IPS-18c (cell line): Measurements from ENCODE around the gene AMIGO1.

Experiments
- H3K4me3 ChIP-seq: 2 replicates; pipeline ENCODE4 v1.7.0; 2013; ENCODE audit warnings: low read depth, mild to moderate bottlenecking, low read length, moderate library complexity; ENCODE audit not compliant: insufficient read depth
- H3K9me3 ChIP-seq: one replicate; pipeline ENCODE4 v1.6.1; 2013; ENCODE audit warnings: mild to moderate bottlenecking, low read length, moderate library complexity; ENCODE audit not compliant: control insufficient read depth, insufficient read depth

Gene AMIGO1

DNA sequence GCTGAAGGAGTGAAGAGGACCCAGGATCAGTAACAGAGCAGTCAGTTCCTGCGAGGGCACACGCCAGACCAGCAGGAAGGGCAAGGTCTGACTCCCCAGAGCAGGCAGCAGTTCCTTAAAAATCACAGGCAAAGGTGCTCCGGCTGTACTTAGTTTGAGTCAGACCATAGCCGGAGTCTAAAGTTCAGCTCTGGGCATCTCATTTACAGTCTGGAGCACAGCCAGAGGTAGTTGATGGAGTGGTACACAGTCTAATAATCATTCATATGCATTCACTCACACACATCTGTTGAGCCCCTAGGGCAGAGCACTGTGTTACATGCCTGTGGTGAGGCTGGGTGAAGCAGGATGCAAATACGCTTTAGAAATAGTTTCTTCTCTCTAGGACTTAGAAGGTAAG, 7.3 kb upstream of the AMIGO1 start:
- Histone ChIP-seq H3K4me3 (no peak overlapping the region), H3K9me3 (no peaks in the 10 kb centered on the region)

GRCh38 chr1:109514846-109515245, 5.3 kb upstream of the AMIGO1 start:
- Histone ChIP-seq H3K9me3 (no peaks in the 10 kb centered on the region), H3K4me3 (no peak overlapping the region)

DNA sequence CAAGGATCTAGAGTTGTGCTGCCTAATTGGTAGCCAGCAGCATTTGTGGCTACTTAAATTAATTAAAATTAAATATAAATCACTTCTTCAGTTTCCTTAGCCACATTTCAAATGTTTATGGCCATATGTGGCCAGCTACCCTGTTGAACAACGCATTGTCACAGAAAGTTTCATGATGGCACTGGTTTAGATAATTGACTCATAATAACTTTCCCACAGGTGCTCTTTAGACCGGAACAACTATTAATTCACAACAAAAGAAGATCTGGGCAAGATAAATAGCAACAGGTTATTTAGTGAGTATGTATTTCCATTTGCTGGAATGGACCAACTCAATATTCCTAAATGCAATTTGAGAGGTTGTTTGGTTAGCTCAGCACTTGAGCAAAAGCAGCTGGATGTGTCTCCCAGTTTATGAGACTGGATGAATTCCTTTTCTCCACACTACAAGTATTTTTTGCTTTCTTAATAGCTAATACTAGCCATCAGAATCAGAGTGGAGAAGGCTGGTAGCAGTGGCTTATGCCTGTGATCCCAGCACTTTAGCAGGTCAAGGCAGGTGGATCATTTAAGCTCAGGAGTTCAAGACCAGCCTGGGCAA, 3.7 kb upstream of the AMIGO1 start:
- no peak overlapping the region for H3K4me3 ChIP-seq
- H3K9me3 ChIP-seq = no peaks in the 10 kb centered on the region

DNA sequence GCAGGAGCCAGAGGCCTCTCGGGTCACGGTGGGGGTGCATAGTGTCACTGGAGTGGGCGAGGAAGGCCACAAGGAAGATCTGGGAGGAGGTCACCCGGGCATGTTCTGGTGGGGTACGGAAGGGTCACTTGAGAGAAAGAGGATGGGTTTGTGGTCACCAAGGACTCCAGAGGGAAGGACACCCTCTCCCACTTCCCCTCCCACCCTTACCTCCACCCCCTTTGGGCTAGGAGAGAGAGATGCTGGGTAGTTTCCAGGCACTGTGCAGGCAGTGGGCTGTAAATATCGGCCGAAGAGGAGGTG, 703 bp downstream of the AMIGO1 start:
- Histone ChIP-seq H3K4me3 (peak overlapping the region; percentile 59; the same call in 1 of the 2 replicates), H3K9me3 (no peaks in the 10 kb centered on the region)

DNA sequence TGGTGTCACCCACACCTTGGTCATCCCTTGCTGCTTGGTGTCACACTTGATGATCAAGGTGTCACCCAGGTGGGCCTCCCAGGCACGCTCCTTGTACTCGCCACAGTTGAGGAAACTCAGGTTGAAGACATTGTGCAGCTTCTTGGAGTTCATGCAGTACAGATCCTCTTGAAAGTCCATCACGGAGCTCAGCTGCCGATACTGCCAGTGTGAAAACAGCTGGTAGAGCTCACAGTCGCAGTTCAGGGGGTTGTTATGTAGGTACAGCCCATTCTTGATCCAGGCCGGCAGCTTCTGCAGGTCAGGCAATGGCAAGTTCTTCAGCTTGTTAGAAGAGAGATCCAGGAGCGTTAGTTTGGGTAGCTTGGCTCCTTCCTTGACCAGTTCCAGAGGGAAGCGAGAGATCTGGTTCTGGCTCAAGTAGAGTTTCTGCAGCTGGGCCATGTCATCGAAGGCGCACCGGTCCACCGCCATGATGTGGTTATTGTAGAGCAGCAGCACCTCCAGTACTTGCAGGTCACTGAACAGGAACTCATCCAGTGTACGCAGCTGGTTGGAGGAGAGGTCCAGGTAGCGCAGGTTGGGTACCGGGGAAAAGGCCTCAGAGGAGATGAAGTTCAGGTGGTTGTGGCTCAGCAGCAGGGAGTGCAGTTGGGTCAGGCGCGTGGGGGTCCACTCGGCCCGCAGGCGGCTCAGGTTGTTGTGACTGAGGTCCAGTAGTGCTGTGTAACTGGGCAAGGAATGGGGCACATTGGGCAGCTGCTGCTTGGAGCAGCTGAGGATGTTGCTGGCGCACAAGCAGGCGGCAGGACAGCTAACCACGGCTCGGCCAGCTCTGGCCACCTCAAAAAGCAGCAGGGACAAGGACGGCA, 1.3 kb downstream of the AMIGO1 start:
- Histone ChIP-seq H3K4me3 (no peak overlapping the region), H3K9me3 (no peaks in the 10 kb centered on the region)

- no peak overlapping the region for H3K4me3 ChIP-seq
- H3K9me3 ChIP-seq = no peaks in the 10 kb centered on the region
Measured at GRCh38 chr1:109504974-109505373, 4.6 kb downstream of the AMIGO1 start.

- H3K4me3 ChIP-seq = no peak overlapping the region
- H3K9me3 ChIP-seq = no peaks in the 10 kb centered on the region
Measured at GRCh38 chr1:109503935-109504334, 5.6 kb downstream of the AMIGO1 start.

- no peaks in the 10 kb centered on the region for H3K9me3 ChIP-seq
- H3K4me3 ChIP-seq = no peak overlapping the region
Measured at GRCh38 chr1:109502364-109502851, 7.1 kb downstream of the AMIGO1 start.

DNA sequence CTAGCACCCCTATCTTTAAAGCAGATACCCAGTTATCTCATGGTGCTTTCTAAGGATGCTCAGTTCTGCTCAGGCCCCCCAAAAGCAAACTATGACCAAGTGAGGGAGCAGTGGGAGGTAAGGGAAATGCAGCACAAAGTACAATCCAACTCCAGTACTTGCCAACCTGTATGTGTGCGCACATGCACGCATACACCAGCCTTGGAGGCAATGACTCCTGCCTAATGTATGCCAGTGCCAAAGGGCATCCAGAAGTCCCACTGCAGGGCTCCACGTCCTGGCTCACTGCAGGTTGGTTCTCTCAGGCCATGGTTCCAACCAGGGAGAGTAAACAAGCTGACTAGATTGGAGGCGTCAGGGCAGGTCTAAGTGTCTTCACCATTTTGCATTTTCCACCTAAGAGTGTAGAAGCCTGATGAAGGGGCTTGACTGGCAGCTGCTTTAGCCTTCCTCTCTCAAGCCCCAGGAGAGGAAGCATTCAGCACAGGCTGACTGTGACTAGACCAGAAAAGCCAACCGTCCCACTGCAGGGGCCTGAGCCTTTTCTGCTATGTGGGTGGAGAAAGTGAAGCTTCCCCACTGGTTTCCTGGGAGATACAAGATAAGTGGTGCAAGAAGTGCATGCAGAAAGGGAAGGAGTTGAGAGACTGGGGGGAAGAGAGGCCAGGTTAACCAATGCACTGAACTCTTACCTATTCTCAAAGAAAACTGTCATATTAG, 7.7 kb downstream of the AMIGO1 start:
- Histone ChIP-seq H3K4me3 (no peak overlapping the region), H3K9me3 (no peaks in the 10 kb centered on the region)

GRCh38 chr1:109500941-109501381, 8.6 kb downstream of the AMIGO1 start:
- Histone ChIP-seq H3K9me3 (no peaks in the 10 kb centered on the region), H3K4me3 (no peak overlapping the region)

GRCh38 chr1:109499661-109500536, 9.6 kb downstream of the AMIGO1 start:
- H3K9me3 ChIP-seq = no peaks in the 10 kb centered on the region
- no peak overlapping the region for H3K4me3 ChIP-seq

- H3K9me3 ChIP-seq = no peaks in the 10 kb centered on the region
- H3K4me3 ChIP-seq = no peak overlapping the region
Measured at GRCh38 chr1:109499081-109499480, 10.4 kb downstream of the AMIGO1 start.

GRCh38 chr1:109498161-109498801, 11.2 kb downstream of the AMIGO1 start:
- Histone ChIP-seq H3K9me3 (no peaks in the 10 kb centered on the region), H3K4me3 (no peak overlapping the region)

DNA sequence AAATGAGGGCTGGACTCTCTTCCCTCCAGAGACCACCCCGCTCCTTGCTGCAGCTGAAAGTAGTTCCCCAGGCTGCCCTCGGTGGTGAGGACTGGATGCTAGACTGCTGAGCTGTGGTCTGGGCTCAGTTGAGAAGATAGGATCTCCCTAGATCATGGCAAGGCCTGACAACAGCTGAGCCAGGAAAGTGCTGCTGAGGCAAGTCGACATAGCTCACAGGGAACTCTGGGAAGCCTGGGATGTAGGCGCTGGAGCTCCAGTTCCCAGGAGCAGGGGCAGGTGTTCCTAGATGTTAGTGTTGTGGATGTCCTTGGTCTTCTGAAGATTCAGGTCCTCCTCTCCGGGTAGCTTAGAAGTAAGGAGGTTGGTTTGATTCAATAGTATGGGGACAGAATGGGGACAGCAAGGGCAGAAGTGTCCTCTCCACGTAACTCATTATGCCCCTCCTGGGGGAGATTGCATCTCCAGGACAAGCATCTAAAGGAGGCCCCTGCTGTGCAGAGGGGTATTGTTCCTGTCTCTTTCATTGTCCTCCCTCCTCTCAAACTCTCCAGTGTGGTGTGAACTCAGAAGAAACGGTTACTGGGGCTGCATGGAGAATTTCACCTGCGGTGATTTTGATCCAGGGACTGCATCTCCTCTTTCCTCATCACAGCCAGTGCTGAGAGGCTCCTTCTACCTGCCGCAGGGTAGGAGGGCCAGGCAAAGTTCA, 11.9 kb downstream of the AMIGO1 start:
- H3K4me3 ChIP-seq = no peak overlapping the region
- no peaks in the 10 kb centered on the region for H3K9me3 ChIP-seq

GRCh38 chr1:109495738-109496137, 13.8 kb downstream of the AMIGO1 start:
- H3K9me3 ChIP-seq = no peaks in the 10 kb centered on the region
- H3K4me3 ChIP-seq = no peak overlapping the region
